Suppressor macrophage (primary cell): Measurements from ENCODE around the gene ZBED3.
"Not testable (repeated sequence)": the region's sequence is repeated elsewhere in the genome, so short reads cannot be mapped to it uniquely, and the experiment has no call there.

Source experiments
- DNase-seq, 4 experiments: peaks; one replicate each; pipeline ENCODE4 v3.0.0-alpha.2; 2020 to 2022
- total RNA-seq, 17 experiments: gene quantifications; one replicate each; lab custom pipeline; 2026; ENCODE audit warnings: mixed read lengths in 6 of 17, inconsistent platforms in 3 of 17; lab: John Stamatoyannopoulos, UW

Gene ZBED3
- 0 to 18.6 (median 2.1) reads per million in 17 experiments for total RNA-seq

- peak; percentile 62 to 80 (median 74) for DNase-seq
Measured at GRCh38 chr5:77086689-77087483, at the start of gene ZBED3. ZBED3 (minus strand) TSS chr5:77087285; CDS start chr5:77077878, 9,407 bp downstream.

GRCh38 chr5:77133061-77133758 lies 46.1 kb upstream of the ZBED3 start:
- peak; percentile 57 to 81 (median 71) for DNase-seq

GRCh38 chr5:77131361-77131760 lies 44.3 kb upstream of the ZBED3 start:
- no peak for DNase-seq

GRCh38 chr5:77129391-77129990 lies 42.4 kb upstream of the ZBED3 start:
- DNase-seq: peak in 1 of 4 experiments; percentile 24

GRCh38 chr5:77128411-77129061 lies 41.5 kb upstream of the ZBED3 start:
- no peak for DNase-seq

GRCh38 chr5:77123057-77123456 lies 36.0 kb upstream of the ZBED3 start:
- no peak for DNase-seq

GRCh38 chr5:77120706-77121105 lies 33.6 kb upstream of the ZBED3 start:
- no peak for DNase-seq

GRCh38 chr5:77120086-77120485 lies 33.0 kb upstream of the ZBED3 start:
- no peak for DNase-seq

- peak; percentile 16 to 73 (median 58) for DNase-seq
Measured at GRCh38 chr5:77117161-77117560, 30.1 kb upstream of the ZBED3 start.

GRCh38 chr5:77107035-77107434 lies 19.9 kb upstream of the ZBED3 start:
- DNase-seq: not testable (repeated sequence)

- no peak for DNase-seq
Measured at GRCh38 chr5:77104813-77105212, 17.7 kb upstream of the ZBED3 start.

- DNase-seq: no peak
Measured at GRCh38 chr5:77103457-77103856, 16.4 kb upstream of the ZBED3 start.

GRCh38 chr5:77102549-77102948 lies 15.5 kb upstream of the ZBED3 start:
- DNase-seq: no peak

- peak; percentile 13 to 49 (median 39) for DNase-seq
Measured at GRCh38 chr5:77101298-77101697, 14.2 kb upstream of the ZBED3 start.

GRCh38 chr5:77095189-77095588 lies 8.1 kb upstream of the ZBED3 start:
- no peak for DNase-seq

- peak; percentile 84 to 94 (median 90) for DNase-seq
Measured at GRCh38 chr5:77087484-77088261, 588 bp upstream of the ZBED3 start.

GRCh38 chr5:77086368-77086688 lies 757 bp downstream of the ZBED3 start:
- peak in 1 of 4 experiments; percentile 27 for DNase-seq

- peak in 2 of 4 experiments; percentile 28 to 31 for DNase-seq
Measured at GRCh38 chr5:77083088-77083487, 4.0 kb downstream of the ZBED3 start.

GRCh38 chr5:77082280-77082679 lies 4.8 kb downstream of the ZBED3 start:
- no peak for DNase-seq

- no peak for DNase-seq
Measured at GRCh38 chr5:77080905-77081304, 6.2 kb downstream of the ZBED3 start.

GRCh38 chr5:77080479-77080878 lies 6.6 kb downstream of the ZBED3 start:
- DNase-seq: not testable (repeated sequence)

- no peak for DNase-seq
Measured at GRCh38 chr5:77077829-77078176, 9.3 kb downstream of the ZBED3 start.
